ENCODE data around the gene SPON1. TPM values are rescaled to one million over a fixed set of nuclear protein-coding genes. Genes with fewer than 3 reads are reported as not detected.
"Not testable (repeated sequence)": the region's sequence is repeated elsewhere in the genome, so short reads cannot be mapped to it uniquely, and the experiment has no call there.

SPON1 gene
- total RNA-seq, 1 experiment from 2014 or later = not detected

- DNase-seq (ENCODE audit: low read depth) = no peak
Measured at GRCh38 chr11:14124350-14124749, 161.8 kb downstream of the SPON1 start.

- DNase-seq (ENCODE audit: low read depth) = no peak
Measured at GRCh38 chr11:14124886-14125285, 162.4 kb downstream of the SPON1 start.

DNA sequence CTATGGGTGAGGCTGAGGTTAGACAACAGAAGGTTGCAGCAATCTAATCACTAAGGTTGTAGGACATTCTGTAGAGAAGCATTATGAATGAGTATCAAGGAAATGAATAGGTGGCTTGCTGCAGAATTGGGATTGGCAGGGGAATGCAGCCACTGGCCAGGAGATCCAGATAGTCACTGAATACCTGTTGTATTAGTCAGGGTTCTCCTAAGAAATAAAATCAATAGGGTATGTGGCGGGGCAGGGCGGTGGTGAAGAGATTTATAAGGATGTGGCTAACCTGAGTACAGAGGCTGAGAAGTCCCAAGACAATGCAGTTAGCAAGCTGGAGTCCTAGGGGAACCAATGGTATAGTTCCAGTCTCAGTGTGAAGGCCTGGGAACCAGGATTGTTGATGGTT is 163.0 kb downstream of the SPON1 start:
- no peak for DNase-seq (ENCODE audit: low read depth)

DNA sequence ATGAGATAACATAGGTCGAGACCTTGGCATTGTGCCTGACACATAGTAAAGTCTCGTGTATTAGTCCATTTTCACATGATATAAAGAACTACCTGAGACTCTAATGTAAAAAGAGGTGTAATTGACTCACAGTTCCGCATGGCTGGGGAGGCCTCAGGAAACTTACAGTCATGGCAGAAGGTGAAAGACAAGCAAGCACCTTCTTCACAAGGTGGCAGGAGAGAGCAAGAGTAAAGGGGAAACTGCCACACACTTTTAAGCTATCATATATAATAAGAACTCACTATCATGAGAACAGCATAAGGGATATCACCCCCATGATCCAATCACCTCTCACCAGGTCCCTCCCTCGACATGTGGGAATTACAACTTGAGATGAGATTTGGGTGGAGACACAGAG is 165.2 kb downstream of the SPON1 start:
- DNase-seq (ENCODE audit: low read depth) = no peak

GRCh38 chr11:14132312-14132711 is 169.8 kb downstream of the SPON1 start:
- no peak for DNase-seq (ENCODE audit: low read depth)

GRCh38 chr11:14133381-14133780 is 170.9 kb downstream of the SPON1 start:
- DNase-seq (ENCODE audit: low read depth) = no peak

DNA sequence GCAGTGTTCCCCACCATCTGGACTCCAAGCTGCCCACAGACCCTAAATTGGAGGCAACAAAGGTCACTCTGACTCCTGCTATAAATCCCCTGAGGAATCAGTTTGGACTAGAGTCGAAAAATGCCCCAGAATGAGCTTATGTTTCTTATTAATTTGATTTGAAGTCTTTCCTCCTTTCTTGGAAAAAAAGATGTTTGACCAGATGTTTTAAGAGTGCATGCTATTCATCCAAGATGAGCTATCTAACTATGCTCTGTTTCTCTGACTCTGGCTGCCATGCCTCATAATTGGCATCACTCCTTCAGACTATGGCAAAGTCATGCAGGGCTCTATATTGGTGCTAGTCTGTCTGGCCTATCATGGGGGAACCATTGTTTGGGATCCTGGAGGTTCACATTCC is 174.0 kb downstream of the SPON1 start:
- no peak for DNase-seq (ENCODE audit: low read depth)

- no peak for DNase-seq (ENCODE audit: low read depth)
Measured at GRCh38 chr11:14137284-14137683, 174.8 kb downstream of the SPON1 start.

DNA sequence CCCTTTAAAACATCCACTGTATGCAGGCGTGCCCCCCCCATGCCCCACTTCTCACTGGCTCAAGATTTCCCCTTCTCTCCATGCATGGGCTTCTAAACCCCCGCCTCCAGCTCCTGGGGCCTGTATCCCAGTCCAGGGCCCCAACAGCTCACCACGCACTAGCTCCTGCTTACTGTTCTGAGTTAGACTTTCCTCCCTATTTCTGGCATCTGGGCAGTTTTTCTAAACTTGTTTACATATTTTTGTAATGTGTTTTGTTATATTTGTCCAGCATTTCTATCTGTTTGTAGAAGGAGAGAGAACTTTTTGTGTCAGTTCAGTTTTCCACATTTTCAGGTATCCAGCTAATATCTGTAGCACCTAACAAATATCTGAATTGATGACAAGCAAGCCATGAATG is 178.5 kb downstream of the SPON1 start:
- no peak for DNase-seq (ENCODE audit: low read depth)

GRCh38 chr11:14141676-14142075 is 179.2 kb downstream of the SPON1 start:
- DNase-seq (ENCODE audit: low read depth) = no peak

DNA sequence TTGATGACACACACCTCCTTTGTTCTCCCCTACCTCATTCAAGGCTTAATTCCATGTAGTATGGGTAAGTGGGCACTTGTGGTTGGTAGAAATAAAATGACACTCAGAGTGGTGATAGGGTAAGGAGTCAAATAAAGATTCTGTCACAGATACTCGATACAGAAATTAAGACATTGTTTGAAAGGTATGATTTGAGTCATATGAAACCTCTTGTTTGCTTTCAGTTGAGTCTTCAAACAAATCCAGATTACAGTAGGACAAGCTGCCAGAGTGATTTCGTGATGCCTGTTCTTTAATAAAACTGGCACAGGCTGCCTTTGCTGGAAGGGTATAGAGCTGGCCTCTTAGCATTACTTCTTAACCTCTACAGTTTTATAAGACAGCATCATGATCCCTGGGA is 182.4 kb downstream of the SPON1 start:
- DNase-seq (ENCODE audit: low read depth) = no peak

- peak; percentile 20 for DNase-seq (ENCODE audit: low read depth)
Measured at GRCh38 chr11:14148653-14149273, 186.2 kb downstream of the SPON1 start.

GRCh38 chr11:14149683-14150082 is 187.2 kb downstream of the SPON1 start:
- DNase-seq (ENCODE audit: low read depth) = no peak

DNA sequence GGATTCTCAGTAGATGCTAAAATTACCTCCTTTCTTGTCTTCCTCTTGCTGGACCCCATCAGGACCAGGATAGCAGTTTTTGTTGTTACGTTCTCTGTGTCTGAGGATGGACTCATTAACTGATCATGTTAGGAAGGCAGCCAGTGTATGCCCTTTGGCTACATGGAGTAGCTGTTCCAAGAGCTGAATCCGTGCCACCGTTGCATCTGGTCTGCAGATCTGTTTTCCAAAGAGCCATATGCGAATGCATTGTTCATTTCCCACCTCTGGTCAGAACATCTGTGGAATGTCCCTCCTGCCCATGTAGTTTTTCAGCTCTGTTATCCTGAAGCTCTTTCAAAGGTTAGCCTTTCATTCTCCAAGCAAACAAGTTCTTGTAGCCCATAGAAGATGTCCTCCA is 188.4 kb downstream of the SPON1 start:
- peak; percentile 19 for DNase-seq (ENCODE audit: low read depth)

- DNase-seq (ENCODE audit: low read depth) = not testable (repeated sequence)
Measured at GRCh38 chr11:14154103-14154502, 191.6 kb downstream of the SPON1 start.

DNA sequence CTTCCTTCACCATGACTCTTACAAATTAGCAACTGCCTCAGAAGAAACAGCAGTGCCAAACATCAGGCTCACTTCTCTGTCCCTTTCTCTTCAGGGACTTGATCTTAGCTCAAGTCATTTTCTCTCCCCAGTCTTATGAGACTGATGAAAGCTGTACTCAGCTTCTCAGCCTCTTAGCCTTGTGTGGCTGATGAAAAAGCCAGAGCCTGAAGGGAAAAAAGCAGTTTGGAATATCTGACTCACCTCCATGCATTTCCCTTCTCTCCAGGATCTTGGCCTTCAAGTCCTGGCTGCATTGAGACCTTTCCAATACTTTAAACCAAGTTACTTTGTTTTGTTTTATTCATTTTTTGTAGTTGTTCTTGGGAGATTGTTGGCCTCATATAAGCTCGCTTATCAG is 195.9 kb downstream of the SPON1 start:
- no peak for DNase-seq (ENCODE audit: low read depth)

- no peak for DNase-seq (ENCODE audit: low read depth)
Measured at GRCh38 chr11:14163576-14163975, 201.1 kb downstream of the SPON1 start.

- not testable (repeated sequence) for DNase-seq (ENCODE audit: low read depth)
Measured at GRCh38 chr11:14173679-14174078, 211.2 kb downstream of the SPON1 start.

- peak; percentile 25 for DNase-seq (ENCODE audit: low read depth)
Measured at GRCh38 chr11:14179116-14179820, 216.7 kb downstream of the SPON1 start.

GRCh38 chr11:14181121-14181520 is 218.6 kb downstream of the SPON1 start:
- no peak for DNase-seq (ENCODE audit: low read depth)

DNA sequence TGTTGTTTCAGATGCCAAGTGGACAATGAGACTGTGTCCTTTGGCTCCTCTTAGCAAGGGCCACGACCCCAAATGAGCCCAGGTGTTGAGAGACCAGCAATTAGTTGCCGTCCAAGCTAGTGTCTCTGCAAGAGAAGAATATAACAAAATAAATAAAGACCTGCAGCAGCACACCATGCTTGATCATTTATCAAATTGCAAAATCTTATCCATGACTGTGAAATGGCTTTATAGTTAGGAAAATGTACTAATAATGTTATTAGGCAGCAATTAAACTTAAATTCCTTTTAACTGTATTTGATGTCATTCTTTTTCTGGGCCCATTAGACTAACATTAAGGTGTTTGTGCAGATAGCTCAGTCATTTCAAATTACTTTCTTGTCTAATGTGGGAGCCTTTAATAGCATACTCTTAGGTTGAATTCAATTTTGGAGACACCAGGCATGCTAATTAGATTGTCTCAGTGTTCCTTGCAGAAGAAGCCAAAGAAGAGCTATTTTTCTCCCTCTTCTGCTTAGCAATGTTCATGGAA is 220.4 kb downstream of the SPON1 start:
- DNase-seq (ENCODE audit: low read depth) = no peak

- no peak for DNase-seq (ENCODE audit: low read depth)
Measured at GRCh38 chr11:14184028-14184940, 221.8 kb downstream of the SPON1 start.

Measured in RPMI7951 (cell line).